ENCODE measurements around the gene MAPK8IP1. TPM values are rescaled to one million over a fixed set of nuclear protein-coding genes. Genes with fewer than 3 reads are reported as not detected.

Gene MAPK8IP1
- total and polyA plus RNA-seq, 2 donors (not counting 3 experiments of a cell fraction or from before 2014, with no cell fraction given): 4.1 to 4.8 TPM

- H3K9me1 ChIP-seq (replicated peaks; ENCODE audit: control insufficient read depth, extremely low read depth, insufficient read depth, low read length): no peaks in the 10 kb centered on the region
- BruUV-seq (replicated peaks): no TSS peak
- dilution Hi-C loops (cut with MboI; ENCODE audit: extremely low pct_ligation_motif_present, low sequenced_read_pairs): no loop called here
- H3K27me3 ChIP-seq (ENCODE audit: control insufficient read depth in 2 of 2, insufficient read depth in 2 of 2, low read length in 2 of 2): no peaks in the 10 kb centered on the region
- intact Hi-C loops (cut with micrococcal nuclease): loop anchor here (1.0 kb wide), 1 partner anchor 11 kb away; the partner anchor contains the start of gene CRY2
- H3K9ac ChIP-seq (replicated peaks; ENCODE audit: extremely low read depth, insufficient read depth, low read length): peak overlapping the region; percentile 28
- POLR2A ChIA-PET: interaction anchor here (1.4 to 1.7 kb wide), 2 partner anchors 10 to 11 kb away, joined by 3 to 5 read pairs; no protein-coding TSS in a partner anchor
- CTCF ChIA-PET: interaction anchor here (0.9 to 1.3 kb wide), 4 partner anchors 11 to 148 kb away, joined by 3 to 6 read pairs (median 4); partner anchors contain the start of gene CRY2
- no peak overlapping the region for H3K4me2 ChIP-seq (ENCODE audit: insufficient read depth, low read length)
- H2AFZ ChIP-seq (ENCODE audit: low read depth, low read length): no peak overlapping the region
- no peak overlapping the region for H3K4me3 ChIP-seq (replicated peaks in 1 of 3; ENCODE audit: insufficient read depth in 1 of 3, low read depth in 1 of 3, low read length in 3 of 3)
- peaks cover 28% of the 10 kb centered on the region for H3K4me1 ChIP-seq (ENCODE audit: control insufficient read depth, extremely low read depth, insufficient read depth, low read length)
- peaks cover 3% of the 10 kb centered on the region for H3K79me2 ChIP-seq (ENCODE audit: control insufficient read depth, insufficient read depth, low read length)
- H4K20me1 ChIP-seq (replicated peaks; ENCODE audit: control insufficient read depth, extremely low read depth, insufficient read depth, low read length): no peaks in the 10 kb centered on the region
- peak; percentile 71 for FAIRE-seq
- peak; percentile 94 for DNase-seq (ENCODE audit: low read depth, low spot score)
- TF ChIP-seq JUN (IDR thresholded peaks at IDR 0.05; ENCODE audit: borderline replicate concordance, insufficient read depth, insufficient read length, low read depth) (peak; percentile 26), CTCF (IDR thresholded peaks at IDR 0.05; ENCODE audit: extremely low read depth in 1 of 2, insufficient read depth in 1 of 2, low read depth in 1 of 2, low read length in 2 of 2) (no peak)
- peaks cover 0 to 11% of the 10 kb centered on the region in 2 experiments for H3K36me3 ChIP-seq (ENCODE audit: control insufficient read depth in 2 of 2, extremely low read depth in 1 of 2, insufficient read depth in 2 of 2, low read length in 2 of 2)
- no peaks in the 10 kb centered on the region for H3K9me3 ChIP-seq (replicated peaks; ENCODE audit: control insufficient read depth, insufficient read depth, low read length)
- H3K27ac ChIP-seq (ENCODE audit: insufficient read depth, low read depth, low read length): peak overlapping the region; percentile 64
Measured at GRCh38 chr11:45857961-45858474, 27.4 kb upstream of the MAPK8IP1 start.

DNA sequence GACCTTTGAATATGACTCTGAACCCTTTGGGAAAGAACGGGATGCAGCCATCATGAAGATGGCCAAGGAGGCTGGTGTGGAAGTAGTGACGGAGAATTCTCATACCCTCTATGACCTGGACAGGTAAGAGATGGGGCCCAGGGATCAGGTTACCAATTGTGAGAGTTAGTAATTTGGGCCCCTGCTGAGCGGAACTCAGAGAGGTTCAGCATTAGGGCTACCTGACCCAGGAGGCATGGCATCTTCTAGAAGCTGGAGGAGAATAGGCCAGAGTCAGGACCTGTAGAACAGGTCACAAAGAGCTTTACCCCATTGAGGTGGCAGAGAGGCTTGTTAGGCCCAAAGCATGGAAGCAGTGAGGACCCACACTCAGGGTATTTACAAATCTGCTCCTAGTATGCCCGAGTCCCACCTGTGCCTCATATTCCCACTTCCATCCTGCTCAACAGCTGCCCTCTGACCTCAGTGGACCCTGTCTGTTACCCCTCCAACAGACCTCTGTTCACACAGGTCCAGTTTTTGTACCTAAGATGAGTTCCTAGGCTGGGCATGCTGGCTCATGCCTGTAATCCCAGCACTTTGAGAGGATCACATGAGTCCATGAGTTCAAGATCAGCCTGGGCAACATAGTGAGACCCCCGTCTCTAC, 26.6 kb upstream of the MAPK8IP1 start:
- H3K9me3 ChIP-seq (replicated peaks; ENCODE audit: control insufficient read depth, insufficient read depth, low read length): no peaks in the 10 kb centered on the region
- H3K9me1 ChIP-seq (replicated peaks; ENCODE audit: control insufficient read depth, extremely low read depth, insufficient read depth, low read length): no peaks in the 10 kb centered on the region
- no peaks in the 10 kb centered on the region for H3K27me3 ChIP-seq (ENCODE audit: control insufficient read depth in 2 of 2, insufficient read depth in 2 of 2, low read length in 2 of 2)
- no peak overlapping the region for H3K4me3 ChIP-seq (replicated peaks in 1 of 3; ENCODE audit: insufficient read depth in 1 of 3, low read depth in 1 of 3, low read length in 3 of 3)
- H3K9ac ChIP-seq (replicated peaks; ENCODE audit: extremely low read depth, insufficient read depth, low read length): peak overlapping the region; percentile 28
- BruUV-seq (replicated peaks): no TSS peak
- no peak for DNase-seq (ENCODE audit: low read depth, low spot score)
- dilution Hi-C loops (cut with MboI; ENCODE audit: extremely low pct_ligation_motif_present, low sequenced_read_pairs) (no loop called here), intact Hi-C loops (cut with micrococcal nuclease) (loop anchor here (1.0 kb wide), 1 partner anchor 12 kb away; the partner anchor contains the start of gene CRY2)
- H4K20me1 ChIP-seq (replicated peaks; ENCODE audit: control insufficient read depth, extremely low read depth, insufficient read depth, low read length): no peaks in the 10 kb centered on the region
- H3K4me1 ChIP-seq (ENCODE audit: control insufficient read depth, extremely low read depth, insufficient read depth, low read length): peaks cover 28% of the 10 kb centered on the region
- CTCF ChIA-PET: interaction anchor here (0.9 to 1.3 kb wide), 5 partner anchors 12 to 147 kb away, joined by 3 to 6 read pairs (median 4); partner anchors contain the start of gene CRY2
- TF ChIP-seq FOS (IDR thresholded peaks at IDR 0.05; ENCODE audit: borderline replicate concordance, insufficient read depth, low read length) (no peak), JUN (IDR thresholded peaks at IDR 0.05; ENCODE audit: borderline replicate concordance, insufficient read depth, insufficient read length, low read depth) (no peak), EZH2 (IDR thresholded peaks at IDR 0.05; ENCODE audit: borderline replicate concordance, low read depth, low read length, severe bottlenecking) (no peak), GATA2 (IDR thresholded peaks at IDR 0.05; ENCODE audit: insufficient read depth, insufficient read length, low read depth, low read length) (no peak), POLR2AphosphoS5 (IDR thresholded peaks at IDR 0.05; ENCODE audit: insufficient read depth, low read depth, low read length) (no peak)
- POLR2A ChIA-PET: interaction anchor here (1.4 to 1.7 kb wide), 2 partner anchors 11 to 12 kb away, joined by 3 to 5 read pairs; no protein-coding TSS in a partner anchor
- no peak overlapping the region for H2AFZ ChIP-seq (ENCODE audit: low read depth, low read length)
- H3K79me2 ChIP-seq (ENCODE audit: control insufficient read depth, insufficient read depth, low read length): no peaks in the 10 kb centered on the region
- peaks cover 0 to 12% of the 10 kb centered on the region in 2 experiments for H3K36me3 ChIP-seq (ENCODE audit: control insufficient read depth in 2 of 2, extremely low read depth in 1 of 2, insufficient read depth in 2 of 2, low read length in 2 of 2)
- FAIRE-seq: no peak
- peak overlapping the region; percentile 64 for H3K27ac ChIP-seq (ENCODE audit: insufficient read depth, low read depth, low read length)
- H3K4me2 ChIP-seq (ENCODE audit: insufficient read depth, low read length): no peak overlapping the region
